MG63 (cell line): Measurements from ENCODE around the gene ATP8A1. TPM values are rescaled to one million over a fixed set of nuclear protein-coding genes. Genes with fewer than 3 reads are reported as not detected.

ENCODE experiments used
- DNase-seq: peaks from one replicate; pipeline ENCODE4 v3.0.0-alpha.2; 2020
- H3K27me3 ChIP-seq: fragments of 250-450 bp; sonication (Bioruptor Pico); 2 replicates; pipeline ENCODE4 v1.5.1; 2020; ENCODE audit warnings: mild to moderate bottlenecking, moderate library complexity
- H3K36me3 ChIP-seq: fragments of 250-450 bp; sonication (Bioruptor Pico); 2 replicates; pipeline ENCODE4 v1.5.1; 2020; ENCODE audit warnings: mild to moderate bottlenecking, moderate library complexity
- H3K4me3 ChIP-seq: fragments of 250-450 bp; sonication (Bioruptor Pico); 2 replicates; pipeline ENCODE4 v1.5.1; 2020; ENCODE audit warnings: mild to moderate bottlenecking, moderate library complexity
- H3K9me3 ChIP-seq: fragments of 250-450 bp; sonication (Bioruptor Pico); 2 replicates; pipeline ENCODE4 v1.5.1; 2020; ENCODE audit warnings: mild to moderate bottlenecking, moderate library complexity
- total RNA-seq: library from RNA; depleted of rRNA; stranded (reverse); fragments of >200 nt; shearing (Covaris generic); gene quantifications from 2 replicates; pipeline ENCODE4 v1.2.3, GENCODE V29; 2014; ENCODE audit warnings: low replicate concordance

The ATP8A1 gene
- total RNA-seq, 1 experiment from 2014 or later: 0.10 TPM

GRCh38 chr4:42637867-42638266 lies 19.0 kb downstream of the ATP8A1 start:
- no peak for DNase-seq
- H3K4me3 ChIP-seq: no peak overlapping the region
- H3K36me3 ChIP-seq: no peaks in the 10 kb centered on the region
- H3K9me3 ChIP-seq: no peaks in the 10 kb centered on the region
- H3K27me3 ChIP-seq: peaks cover 30% of the 10 kb centered on the region

- no peak for DNase-seq
- H3K9me3 ChIP-seq: no peaks in the 10 kb centered on the region
- H3K27me3 ChIP-seq: peaks cover 38% of the 10 kb centered on the region
- no peak overlapping the region for H3K4me3 ChIP-seq
- H3K36me3 ChIP-seq: no peaks in the 10 kb centered on the region
Observed at GRCh38 chr4:42637104-42637503, 19.8 kb downstream of the ATP8A1 start.

- Histone ChIP-seq H3K27me3 (peaks cover 41% of the 10 kb centered on the region), H3K36me3 (no peaks in the 10 kb centered on the region), H3K4me3 (no peak overlapping the region), H3K9me3 (no peaks in the 10 kb centered on the region)
- DNase-seq: no peak
Observed at GRCh38 chr4:42636645-42636949, 20.3 kb downstream of the ATP8A1 start.

- Histone ChIP-seq H3K9me3 (no peaks in the 10 kb centered on the region), H3K36me3 (no peaks in the 10 kb centered on the region), H3K4me3 (no peak overlapping the region), H3K27me3 (peaks cover 43% of the 10 kb centered on the region)
- DNase-seq: no peak
Observed at GRCh38 chr4:42633605-42634388, 23.1 kb downstream of the ATP8A1 start.

- Histone ChIP-seq H3K27me3 (peaks cover 44% of the 10 kb centered on the region), H3K9me3 (no peaks in the 10 kb centered on the region), H3K4me3 (no peak overlapping the region), H3K36me3 (no peaks in the 10 kb centered on the region)
- DNase-seq: no peak
Observed at GRCh38 chr4:42632653-42633382, 24.1 kb downstream of the ATP8A1 start.

GRCh38 chr4:42630908-42631307 lies 26.0 kb downstream of the ATP8A1 start:
- DNase-seq: no peak
- no peak overlapping the region for H3K4me3 ChIP-seq

GRCh38 chr4:42628740-42629139 lies 28.2 kb downstream of the ATP8A1 start:
- Histone ChIP-seq H3K36me3 (no peaks in the 10 kb centered on the region), H3K9me3 (no peaks in the 10 kb centered on the region), H3K4me3 (no peak overlapping the region), H3K27me3 (peaks cover 42% of the 10 kb centered on the region)
- no peak for DNase-seq

More at GRCh38 chr4:42630908-42631307, 26.0 kb downstream of the ATP8A1 start:
- no peaks in the 10 kb centered on the region for H3K36me3 ChIP-seq
- no peaks in the 10 kb centered on the region for H3K9me3 ChIP-seq
- H3K27me3 ChIP-seq: peaks cover 45% of the 10 kb centered on the region

- H3K4me3 ChIP-seq: no peak overlapping the region
- peaks cover 38% of the 10 kb centered on the region for H3K27me3 ChIP-seq
- no peak for DNase-seq
- no peaks in the 10 kb centered on the region for H3K9me3 ChIP-seq
- H3K36me3 ChIP-seq: no peaks in the 10 kb centered on the region
Observed at GRCh38 chr4:42627885-42628646, 28.8 kb downstream of the ATP8A1 start.

GRCh38 chr4:42626629-42627146 lies 30.2 kb downstream of the ATP8A1 start:
- DNase-seq: no peak
- no peak overlapping the region for H3K4me3 ChIP-seq
- peaks cover 27% of the 10 kb centered on the region for H3K27me3 ChIP-seq
- H3K9me3 ChIP-seq: no peaks in the 10 kb centered on the region
- H3K36me3 ChIP-seq: no peaks in the 10 kb centered on the region

GRCh38 chr4:42625329-42625728 lies 31.6 kb downstream of the ATP8A1 start:
- no peak overlapping the region for H3K4me3 ChIP-seq
- no peaks in the 10 kb centered on the region for H3K9me3 ChIP-seq
- peaks cover 36% of the 10 kb centered on the region for H3K27me3 ChIP-seq
- DNase-seq: no peak
- H3K36me3 ChIP-seq: no peaks in the 10 kb centered on the region

GRCh38 chr4:42624551-42624950 lies 32.4 kb downstream of the ATP8A1 start:
- Histone ChIP-seq H3K9me3 (no peaks in the 10 kb centered on the region), H3K36me3 (no peaks in the 10 kb centered on the region), H3K4me3 (no peak overlapping the region), H3K27me3 (peaks cover 37% of the 10 kb centered on the region)
- DNase-seq: no peak

- DNase-seq: no peak
- Histone ChIP-seq H3K27me3 (peaks cover 17% of the 10 kb centered on the region), H3K4me3 (no peak overlapping the region), H3K9me3 (no peaks in the 10 kb centered on the region), H3K36me3 (no peaks in the 10 kb centered on the region)
Observed at GRCh38 chr4:42618023-42618422, 38.9 kb downstream of the ATP8A1 start.

- no peak for DNase-seq
- Histone ChIP-seq H3K27me3 (peaks cover 17% of the 10 kb centered on the region), H3K9me3 (no peaks in the 10 kb centered on the region), H3K4me3 (no peak overlapping the region), H3K36me3 (no peaks in the 10 kb centered on the region)
Observed at GRCh38 chr4:42617030-42617429, 39.9 kb downstream of the ATP8A1 start.

GRCh38 chr4:42616572-42616971 lies 40.3 kb downstream of the ATP8A1 start:
- Histone ChIP-seq H3K4me3 (no peak overlapping the region), H3K9me3 (no peaks in the 10 kb centered on the region), H3K27me3 (peaks cover 17% of the 10 kb centered on the region), H3K36me3 (no peaks in the 10 kb centered on the region)
- DNase-seq: no peak

GRCh38 chr4:42615131-42615763 lies 41.7 kb downstream of the ATP8A1 start:
- Histone ChIP-seq H3K9me3 (no peaks in the 10 kb centered on the region), H3K36me3 (no peaks in the 10 kb centered on the region), H3K4me3 (no peak overlapping the region), H3K27me3 (peaks cover 6% of the 10 kb centered on the region)
- no peak for DNase-seq

- DNase-seq: no peak
- Histone ChIP-seq H3K4me3 (no peak overlapping the region), H3K27me3 (peaks cover 6% of the 10 kb centered on the region), H3K9me3 (no peaks in the 10 kb centered on the region), H3K36me3 (no peaks in the 10 kb centered on the region)
Observed at GRCh38 chr4:42612898-42613297, 44.0 kb downstream of the ATP8A1 start.

- Histone ChIP-seq H3K9me3 (no peaks in the 10 kb centered on the region), H3K27me3 (no peaks in the 10 kb centered on the region; the same call in 1 of the 2 replicates), H3K36me3 (no peaks in the 10 kb centered on the region), H3K4me3 (no peak overlapping the region)
- DNase-seq: no peak
Observed at GRCh38 chr4:42610941-42611340, 46.0 kb downstream of the ATP8A1 start.
